DMS 273 (cell line): ENCODE data around the gene BRD3OS.

ENCODE experiments used
- DNase-seq: peaks from one replicate; lab custom pipeline; 2025; ENCODE audit not compliant: unreplicated experiment; lab: John Stamatoyannopoulos, UW

The BRD3OS gene

GRCh38 chr9:134049772-134050588 lies 24.7 kb downstream of the BRD3OS start:
- DNase-seq = no peak

GRCh38 chr9:134050726-134051125 lies 25.4 kb downstream of the BRD3OS start:
- no peak for DNase-seq

- no peak for DNase-seq
Observed at GRCh38 chr9:134051319-134051718, 26.0 kb downstream of the BRD3OS start.

- DNase-seq = no peak
Observed at GRCh38 chr9:134052491-134052890, 27.2 kb downstream of the BRD3OS start.

GRCh38 chr9:134052941-134053340 lies 27.7 kb downstream of the BRD3OS start:
- DNase-seq = no peak

- no peak for DNase-seq
Observed at GRCh38 chr9:134053401-134053871, 28.2 kb downstream of the BRD3OS start.

GRCh38 chr9:134053941-134054761 lies 28.9 kb downstream of the BRD3OS start:
- no peak for DNase-seq

- DNase-seq = no peak
Observed at GRCh38 chr9:134054891-134055811, 29.9 kb downstream of the BRD3OS start.

- no peak for DNase-seq
Observed at GRCh38 chr9:134055981-134056461, 30.7 kb downstream of the BRD3OS start.

GRCh38 chr9:134056483-134057306 lies 31.4 kb downstream of the BRD3OS start:
- DNase-seq = no peak

GRCh38 chr9:134057307-134057657 lies 32.0 kb downstream of the BRD3OS start:
- no peak for DNase-seq

- DNase-seq = no peak
Observed at GRCh38 chr9:134057751-134058701, 32.7 kb downstream of the BRD3OS start.

GRCh38 chr9:134058716-134059115 lies 33.4 kb downstream of the BRD3OS start:
- DNase-seq = no peak

- DNase-seq = no peak
Observed at GRCh38 chr9:134059188-134059641, 33.9 kb downstream of the BRD3OS start.

- DNase-seq = no peak
Observed at GRCh38 chr9:134059661-134060395, 34.5 kb downstream of the BRD3OS start.

- DNase-seq = no peak
Observed at GRCh38 chr9:134060546-134060945, 35.3 kb downstream of the BRD3OS start.

GRCh38 chr9:134061019-134061687 lies 35.9 kb downstream of the BRD3OS start:
- DNase-seq = no peak
